Activated CD4-positive, alpha-beta T cell treated with anti-CD3 and anti-CD28 coated beads for 48 hours (primary cell): Measurements from ENCODE around the gene CCL4.
"Not testable (repeated sequence)": the region's sequence is repeated elsewhere in the genome, so short reads cannot be mapped to it uniquely, and the experiment has no call there.

ENCODE experiments used
- DNase-seq: peaks from one replicate; pipeline ENCODE4 v3.0.0-alpha.2; 2020

The CCL4 gene

DNA sequence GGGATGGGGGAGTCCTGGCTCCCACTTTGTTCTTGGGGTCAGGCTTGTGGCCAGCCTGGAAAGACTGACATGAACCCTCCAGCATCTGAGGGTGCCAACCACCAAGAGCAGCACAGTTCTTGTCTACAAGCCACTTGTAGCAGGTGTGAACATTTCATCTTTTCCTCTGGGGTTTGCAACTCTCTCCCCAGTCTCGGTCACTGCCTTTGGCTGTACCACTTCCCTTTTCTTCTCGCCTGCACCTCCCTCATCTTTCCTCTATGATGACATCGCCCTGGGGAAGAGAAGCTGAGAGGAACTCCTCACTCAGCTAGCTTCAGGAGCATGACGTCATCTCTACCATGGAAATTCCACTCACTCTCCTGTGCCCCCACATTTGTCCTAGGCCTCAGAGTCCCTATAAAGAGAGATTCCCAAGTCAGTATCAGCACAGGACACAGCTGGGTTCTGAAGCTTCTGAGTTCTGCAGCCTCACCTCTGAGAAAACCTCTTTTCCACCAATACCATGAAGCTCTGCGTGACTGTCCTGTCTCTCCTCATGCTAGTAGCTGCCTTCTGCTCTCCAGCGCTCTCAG lies at the start of gene CCL4:
TSS of gene CCL4 (plus strand) at position 427 of the 575 bp plus-strand sequence. CDS start at position 506, 79 bp downstream.
- DNase-seq: peak; percentile 37

- DNase-seq: no peak
Observed at GRCh38 chr17:36055171-36055570, 48.5 kb upstream of the CCL4 start.

DNA sequence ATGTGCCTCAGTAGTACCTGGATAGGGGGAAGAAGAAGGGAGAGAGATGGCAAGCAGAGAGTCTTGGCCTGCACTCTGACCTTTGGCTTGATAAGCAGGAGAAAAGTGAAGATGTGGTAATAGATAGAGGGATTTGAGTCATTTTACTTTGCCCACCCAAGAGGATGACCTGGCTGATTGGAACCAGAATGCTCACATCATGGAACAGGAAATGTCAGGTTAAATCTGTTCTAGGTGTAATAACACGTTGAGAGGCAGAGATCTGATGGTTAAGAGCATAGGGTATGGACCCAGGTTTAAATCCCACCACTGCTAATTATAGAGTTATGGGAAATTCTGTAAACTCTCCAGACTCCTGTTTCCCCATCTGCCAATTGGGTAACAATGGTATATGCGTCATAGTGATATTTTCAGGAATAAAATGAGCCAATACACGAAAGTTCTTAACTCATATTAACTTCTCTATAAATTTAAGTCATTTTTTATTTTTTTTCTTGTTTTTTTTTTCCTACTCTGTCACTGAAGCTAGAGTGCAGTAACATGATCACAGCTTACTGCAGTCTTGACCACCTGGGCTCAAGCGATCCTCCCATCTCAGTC lies 47.6 kb upstream of the CCL4 start:
- DNase-seq: no peak

DNA sequence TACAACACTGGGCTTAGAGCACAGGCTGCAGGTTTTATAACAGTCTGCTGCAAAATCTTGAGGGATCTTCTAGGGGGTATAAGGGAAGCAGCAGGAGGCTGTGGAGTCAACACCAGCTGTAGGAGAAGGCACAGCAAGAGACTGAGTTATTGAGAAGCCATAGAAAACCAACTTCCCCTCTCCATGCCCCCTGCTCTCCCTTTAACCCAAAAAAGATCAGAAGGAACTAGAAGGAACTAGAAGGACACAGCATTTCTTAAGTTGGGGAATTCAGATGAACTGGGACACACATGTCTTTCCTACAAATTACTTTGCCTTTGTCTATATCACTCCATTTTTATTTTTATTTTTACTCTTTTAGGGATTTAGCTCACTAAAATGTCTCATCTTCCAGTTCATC lies 45.7 kb upstream of the CCL4 start:
- no peak for DNase-seq

GRCh38 chr17:36059406-36059805 lies 44.2 kb upstream of the CCL4 start:
- no peak for DNase-seq

DNA sequence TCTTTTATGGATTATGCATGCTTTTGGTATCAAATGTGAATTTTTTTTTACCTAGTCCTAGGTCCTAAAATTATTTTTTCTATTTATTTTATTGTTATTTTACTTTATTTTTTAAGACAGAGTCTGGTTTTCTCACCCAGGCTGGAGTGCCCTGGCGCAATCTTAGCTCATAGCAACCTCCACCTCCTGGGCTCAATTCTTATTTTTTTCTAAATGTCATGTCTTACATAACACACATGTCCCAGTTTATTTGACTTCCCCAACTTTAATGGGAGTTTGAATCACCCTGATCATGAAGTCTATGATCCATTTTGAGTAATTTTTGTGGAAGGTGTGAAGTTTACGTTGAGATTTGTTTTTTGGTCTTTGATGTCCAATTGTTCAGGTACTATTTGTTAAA lies 42.8 kb upstream of the CCL4 start:
- no peak for DNase-seq

DNA sequence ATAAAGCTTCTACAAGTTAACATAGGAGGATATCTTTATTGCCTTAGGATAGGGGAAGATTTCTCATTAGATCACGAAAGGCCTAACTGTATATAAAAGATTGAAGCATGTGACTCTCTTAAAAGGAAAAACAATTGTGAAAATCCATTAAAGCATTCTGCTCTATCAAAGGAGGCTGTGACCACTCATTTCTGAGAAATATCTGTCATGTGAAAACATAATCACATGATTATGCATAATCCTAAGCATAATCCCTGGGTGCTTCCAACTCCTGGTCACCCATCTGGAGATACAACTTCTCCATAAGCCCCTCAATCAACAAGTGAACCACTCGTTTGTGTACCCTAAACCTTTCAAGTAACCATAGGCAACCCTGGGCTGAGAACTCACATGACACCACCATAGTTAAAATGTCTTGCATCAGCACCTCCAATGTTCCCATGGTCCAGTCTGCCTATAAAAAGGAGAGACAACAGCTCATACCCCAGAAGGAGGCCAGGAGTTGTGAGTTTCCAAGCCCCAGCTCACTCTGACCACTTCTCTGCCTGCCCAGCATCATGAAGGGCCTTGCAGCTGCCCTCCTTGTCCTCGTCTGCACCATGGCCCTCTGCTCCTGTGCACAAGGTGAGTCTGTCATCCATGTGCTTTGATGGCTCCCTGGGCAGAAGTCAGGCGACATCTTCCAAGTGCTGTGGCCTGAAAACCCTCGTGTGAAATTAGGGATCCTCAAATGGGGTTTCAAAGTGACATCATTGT lies 39.7 kb upstream of the CCL4 start, which contains the start of gene CCL18:
TSS of gene CCL18 (plus strand) at position 487 of the 756 bp plus-strand sequence. CDS start at position 558, 71 bp downstream.
- DNase-seq: no peak

- DNase-seq: no peak
Observed at GRCh38 chr17:36066365-36066985, 37.2 kb upstream of the CCL4 start.

DNA sequence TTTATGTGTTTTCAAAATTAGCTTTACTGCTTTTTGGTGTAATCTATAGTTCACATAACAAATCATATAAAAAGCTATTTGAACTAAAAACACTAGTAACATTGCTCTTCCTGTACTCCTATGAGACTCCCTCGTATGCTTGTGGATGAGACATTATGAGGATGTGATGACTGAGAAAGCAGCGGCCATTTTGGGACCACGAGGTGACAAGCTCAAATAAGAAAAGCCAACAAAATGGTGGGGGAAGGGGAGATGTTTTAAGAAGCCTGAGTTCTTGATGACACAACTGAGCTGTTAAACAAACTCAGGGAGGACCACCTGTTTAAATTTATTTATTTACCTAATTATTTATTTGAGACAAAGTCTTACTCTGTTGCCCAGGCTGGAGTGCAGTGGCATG lies 35.1 kb upstream of the CCL4 start:
- no peak for DNase-seq

GRCh38 chr17:36069136-36069535 lies 34.5 kb upstream of the CCL4 start:
- no peak for DNase-seq

- no peak for DNase-seq
Observed at GRCh38 chr17:36070427-36070826, 33.2 kb upstream of the CCL4 start.

DNA sequence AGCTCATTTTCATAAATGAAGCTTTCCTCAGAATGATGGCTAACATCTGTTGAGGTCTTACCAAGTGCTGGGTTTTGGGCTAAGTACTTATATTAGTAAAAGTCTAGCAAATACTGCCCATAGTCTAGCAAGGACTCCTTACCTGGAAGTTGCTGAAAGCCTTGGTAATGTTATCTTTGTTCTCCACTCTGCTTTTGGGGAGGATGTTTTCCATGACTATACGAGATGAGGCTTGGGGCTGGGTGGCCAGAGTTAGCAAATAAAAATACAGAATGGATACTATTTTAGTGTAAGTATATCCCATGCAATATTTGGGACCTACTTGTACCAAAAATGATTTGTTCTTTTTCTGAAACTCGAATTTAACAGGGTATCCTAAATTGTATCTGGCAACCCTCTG lies 31.9 kb upstream of the CCL4 start:
- DNase-seq: no peak

DNA sequence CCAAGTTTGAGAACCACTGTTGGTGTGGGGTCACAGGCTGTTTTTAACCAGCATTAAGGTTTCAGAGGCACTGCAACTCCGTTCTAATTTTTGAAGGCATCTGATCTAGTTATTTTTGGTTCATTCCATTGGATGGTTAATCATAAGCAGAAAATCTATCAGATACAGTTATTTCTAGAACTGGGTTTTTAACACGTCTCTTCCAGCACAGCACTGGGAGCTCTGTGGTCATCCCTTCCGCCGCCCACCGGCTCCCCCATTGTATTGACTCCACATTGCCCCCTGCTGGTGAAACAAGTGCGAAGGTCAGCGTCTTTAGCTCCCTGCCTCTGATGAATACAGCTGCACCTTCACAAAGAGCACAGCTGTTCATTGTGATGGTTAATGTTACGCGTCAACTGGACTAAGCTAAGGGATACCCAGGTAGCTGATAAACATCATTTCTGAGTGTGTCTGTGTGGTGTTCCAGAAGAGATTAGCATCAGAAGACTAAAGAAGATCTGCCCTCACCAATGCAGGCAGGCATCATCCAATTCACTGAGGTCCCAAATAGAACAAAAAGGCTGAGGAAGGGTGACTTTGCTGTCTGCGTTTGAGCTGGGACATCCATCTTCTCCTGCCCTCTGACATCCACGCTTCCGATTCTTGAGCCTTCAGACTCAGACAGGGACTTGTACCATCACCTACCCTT lies 31.1 kb upstream of the CCL4 start:
- peak; percentile 87 for DNase-seq

DNA sequence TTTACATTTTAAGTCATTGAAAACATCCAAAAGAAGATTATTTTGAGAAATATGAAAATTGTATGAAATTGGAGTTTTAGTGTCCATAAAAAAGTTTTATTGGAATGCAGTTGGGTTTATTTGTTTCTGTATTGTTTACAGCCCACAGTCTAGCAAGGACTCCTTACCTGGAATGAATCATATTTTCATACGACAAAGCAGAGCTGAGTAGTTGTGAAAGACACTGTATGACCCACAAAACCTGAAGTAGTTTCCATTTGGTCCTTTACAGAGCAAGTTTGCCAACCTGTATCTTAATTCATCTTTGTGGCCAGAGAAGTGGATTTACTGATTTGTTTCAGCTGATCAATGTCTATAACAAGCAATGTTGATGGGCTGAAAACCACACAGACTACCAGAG lies 29.3 kb upstream of the CCL4 start:
- no peak for DNase-seq

- DNase-seq: not testable (repeated sequence)
Observed at GRCh38 chr17:36081681-36082471, 21.8 kb upstream of the CCL4 start.

DNA sequence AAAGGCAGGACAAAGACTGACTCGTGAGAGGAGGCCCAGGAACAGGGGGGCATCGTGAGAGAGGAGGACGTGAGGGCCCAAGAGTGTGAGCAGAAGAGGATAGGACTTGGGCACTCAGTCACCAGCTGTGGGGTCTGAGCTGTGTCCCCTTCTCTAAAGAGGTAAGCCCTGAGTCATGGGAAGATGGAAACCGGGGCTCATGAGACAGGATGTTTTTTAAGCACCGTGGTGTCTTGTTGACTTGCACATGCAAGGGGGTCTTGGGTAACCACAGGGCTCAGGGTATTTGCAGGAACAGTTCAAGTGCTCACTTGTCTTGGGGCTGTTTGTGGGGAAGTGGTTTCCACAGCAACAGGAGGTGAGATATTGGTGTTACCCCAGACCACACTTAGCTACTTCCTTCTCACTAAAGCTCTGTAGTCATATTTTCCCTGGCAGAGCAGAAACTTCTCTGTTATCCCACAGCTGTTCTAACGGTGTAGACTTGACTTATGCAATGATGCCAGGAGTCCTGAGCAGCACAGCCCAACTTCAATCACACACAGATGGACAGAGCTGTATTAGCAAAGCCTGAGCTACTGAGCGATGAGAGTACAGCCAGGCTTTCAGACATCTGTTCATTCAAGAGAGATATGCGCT lies 21.0 kb upstream of the CCL4 start:
- DNase-seq: peak; percentile 45

DNA sequence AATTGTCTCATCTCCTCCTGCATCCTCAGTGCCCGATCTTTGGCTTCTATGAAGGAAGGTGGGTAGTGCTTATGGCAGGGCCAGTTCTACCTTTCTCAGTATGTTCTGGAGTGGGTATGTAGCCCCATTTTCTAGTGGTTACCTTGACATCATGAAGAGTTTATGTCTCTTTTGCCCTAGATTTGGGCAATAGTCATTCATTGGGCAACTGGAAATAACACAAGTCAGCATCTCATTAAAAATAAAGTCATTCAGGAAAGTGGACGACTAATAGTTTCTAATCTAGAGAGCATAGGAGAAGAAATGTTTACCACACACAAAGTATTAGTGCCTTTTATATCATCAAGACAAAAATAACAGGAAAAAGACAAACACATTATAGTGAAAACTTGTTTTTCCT lies 19.9 kb upstream of the CCL4 start:
- not testable (repeated sequence) for DNase-seq

DNA sequence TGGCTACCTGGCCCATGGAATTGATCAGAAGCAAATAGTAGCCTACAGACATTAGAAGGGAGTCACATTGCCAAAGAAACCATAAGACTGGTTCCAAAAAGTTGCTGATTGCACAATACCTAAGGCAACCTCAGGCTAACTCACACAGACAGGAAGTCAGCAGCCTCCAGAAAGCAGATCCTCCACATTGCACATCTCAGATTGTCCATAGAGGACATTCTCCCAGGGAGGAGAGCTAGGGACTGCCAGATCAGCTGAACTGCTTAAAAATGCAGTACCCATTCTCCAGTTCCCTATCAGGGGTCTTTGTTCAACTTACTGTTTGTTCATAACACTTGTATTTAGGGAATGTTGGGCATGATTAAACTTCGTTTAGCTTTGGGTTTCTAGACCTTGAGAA lies 17.9 kb upstream of the CCL4 start:
- DNase-seq: no peak

DNA sequence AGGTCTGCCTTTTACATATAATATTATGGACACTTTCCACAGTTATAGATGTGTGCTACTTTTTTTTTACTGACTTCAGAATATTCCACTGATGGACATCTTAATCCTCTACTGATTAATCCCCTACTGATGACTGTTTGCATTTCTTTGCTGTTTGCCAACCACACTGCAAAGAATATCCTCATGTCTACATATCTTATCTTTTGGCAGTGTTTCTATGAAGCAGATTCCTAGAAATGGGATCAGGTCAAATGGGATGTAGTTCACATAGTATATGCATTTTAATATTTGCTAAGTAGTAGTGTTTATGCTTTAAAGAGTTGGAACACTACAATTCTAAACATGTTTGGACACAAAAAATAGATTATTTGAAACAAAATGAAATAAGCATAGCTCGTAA lies 16.8 kb upstream of the CCL4 start:
- DNase-seq: no peak

DNA sequence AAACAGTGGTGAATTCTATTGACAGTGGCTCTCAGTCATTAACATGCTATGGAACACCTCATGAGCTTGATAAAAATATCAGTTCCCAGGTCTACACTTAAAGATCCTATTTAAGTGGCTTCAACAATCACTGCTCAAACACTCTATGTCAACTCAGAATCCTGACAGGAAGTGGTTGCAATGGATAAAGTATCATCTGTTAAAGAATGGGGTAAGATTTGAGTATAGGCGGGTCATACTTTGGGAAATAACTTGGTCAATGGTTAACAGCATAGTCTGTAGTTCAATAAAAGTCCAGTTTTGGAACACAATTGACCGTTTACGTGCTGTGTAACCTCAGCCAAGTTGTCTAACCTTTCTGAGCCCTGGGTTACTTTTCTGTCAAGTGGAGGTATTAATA lies 16.2 kb upstream of the CCL4 start:
- DNase-seq: not testable (repeated sequence)

- peak; percentile 21 for DNase-seq
Observed at GRCh38 chr17:36087897-36088572, 15.6 kb upstream of the CCL4 start.
